H1 (cell line): ENCODE results near the gene P4HB. TPM values are rescaled to one million over a fixed set of nuclear protein-coding genes. Genes with fewer than 3 reads are reported as not detected.

Source experiments
- KDM4A ChIP-seq: IDR thresholded peaks from one replicate; pipeline ENCODE4 v1.7.1; 2012; ENCODE audit warnings: low read depth, mild to moderate bottlenecking, moderate library complexity, low read length, inconsistent platforms; ENCODE audit not compliant: severe bottlenecking
- polyA plus RNA-seq, 7 experiments: library from polyadenylated mRNA; depleted of rRNA in 3 of 7; stranded (reverse) in 5 of 7; unstranded in 2 of 7; fragments of >200 nt in 5 of 7; fragments of 200-250 nt in 2 of 7; gene quantifications; 1 replicate in 5 of 7; 2 replicates in 1 of 7; 4 replicates in 1 of 7; pipeline versions ENCODE4 v1.2.1 to v1.2.3, GENCODE V29; 2011 to 2013; ENCODE audit warnings: missing spikeins in 2 of 7, mixed read lengths in 2 of 7
- total RNA-seq: library from RNA; stranded (reverse); fragmentation: NEBNext Ultra II Directional; extraction: Animal tissue kit (Norgen Biotek cat#: 25700); gene quantifications from 2 replicates; pipeline ENCODE4 v1.2.1, GENCODE V29; 2021

Gene P4HB
- total and polyA plus RNA-seq, 2 of the 8 experiments (the other 6 are each of a cell fraction or from before 2014, with no cell fraction given) = 41.4 to 379 TPM

DNA sequence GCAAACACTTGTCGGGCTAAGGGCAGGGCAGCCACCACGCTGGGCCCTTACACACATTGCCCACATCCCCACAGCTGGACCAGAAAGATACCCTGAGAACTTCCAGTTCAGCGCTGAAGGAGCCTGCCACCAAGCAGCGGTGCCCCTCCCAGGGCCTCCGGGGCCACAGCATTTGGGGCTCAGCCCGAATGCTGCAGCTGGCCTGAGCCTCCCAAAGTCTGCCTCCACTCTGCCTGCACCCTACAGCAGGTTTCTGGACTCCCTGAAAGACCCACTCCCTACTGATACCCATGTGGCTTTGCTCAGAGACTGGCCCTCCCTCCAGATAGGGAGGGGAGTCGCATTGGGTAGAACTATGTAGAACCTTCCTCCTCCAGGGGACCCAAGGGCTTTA lies 28.8 kb downstream of the P4HB start (continued):
- no peak for TF ChIP-seq KDM4A
